ENCODE measurements around the gene RASAL1. TPM values are rescaled to one million over a fixed set of nuclear protein-coding genes. Genes with fewer than 3 reads are reported as not detected.

Gene RASAL1
- polyA plus RNA-seq, 1 of the 3 experiments (the other 2 are of a cell fraction), result not detected

DNA sequence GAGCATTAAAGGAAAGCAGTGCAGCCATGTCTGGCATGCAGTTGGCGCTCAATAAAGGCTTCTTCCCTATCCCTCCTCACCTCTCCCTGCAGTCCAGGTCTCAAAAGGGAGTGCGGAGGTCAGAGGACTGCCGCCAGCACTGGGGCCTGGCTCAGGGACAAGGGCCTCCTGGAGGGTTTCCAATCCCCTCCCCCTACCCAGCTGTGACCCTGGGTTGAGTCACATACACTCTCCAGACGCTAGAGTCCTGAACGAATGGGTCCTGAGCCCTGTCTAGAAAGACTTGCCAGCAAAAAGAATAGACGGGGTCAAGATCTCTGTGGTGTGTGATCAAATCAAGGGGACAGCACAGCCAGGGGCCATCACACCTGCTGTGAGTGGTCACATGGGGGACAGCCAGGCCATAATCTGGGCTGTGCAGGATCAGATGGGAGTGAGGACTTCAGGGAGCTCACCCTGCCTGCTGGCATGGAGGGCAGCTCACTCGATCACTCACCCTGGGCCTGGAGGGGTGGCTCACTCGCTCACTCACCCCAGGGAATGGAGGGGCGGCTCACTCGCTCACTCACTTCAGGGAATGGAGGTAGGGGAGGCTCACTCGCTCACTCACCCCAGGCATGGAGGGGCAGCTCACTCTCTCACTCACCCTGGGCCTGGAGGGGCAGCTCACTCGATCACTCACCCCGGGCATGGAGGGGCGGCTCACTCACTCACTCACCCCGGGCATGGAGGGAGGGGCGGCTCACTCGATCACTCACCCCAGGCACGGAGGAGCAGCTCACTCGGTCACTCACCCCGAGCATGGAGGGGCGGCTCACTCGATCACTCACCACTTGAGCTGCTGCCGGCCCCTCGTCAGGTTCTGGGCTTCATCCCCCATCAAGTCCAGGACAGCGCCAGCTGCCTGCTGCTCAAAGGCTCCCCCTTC lies 26.8 kb upstream of the RASAL1 start:
- Histone ChIP-seq H3K27me3 (ENCODE audit: insufficient read depth) (no peaks in the 10 kb centered on the region), H3K4me2 (no peak overlapping the region), H3K79me2 (ENCODE audit: insufficient read depth) (no peaks in the 10 kb centered on the region), H3K4me1 (ENCODE audit: control insufficient read depth in 1 of 2, insufficient read depth in 2 of 2, low read depth in 1 of 2, low read length in 1 of 2) (peaks cover 7 to 23% of the 10 kb centered on the region in 2 experiments; a peak in 2 of 4 replicates), H3F3A (replicated peaks; ENCODE audit: insufficient read depth) (no peaks in the 10 kb centered on the region), H3K4me3 (ENCODE audit: low read depth in 2 of 2, low read length in 1 of 2) (no peak overlapping the region; a peak in 1 of 4 replicates), H2AFZ (ENCODE audit: low read depth) (no peak overlapping the region), H3K27ac (ENCODE audit: low read depth in 2 of 2, low read length in 1 of 2) (peak overlapping the region in 1 of 2 experiments; percentile 76; a peak in 2 of 4 replicates), H3K36me3 (replicated peaks in 1 of 2; ENCODE audit: control insufficient read depth in 1 of 2, insufficient read depth in 2 of 2, low read length in 1 of 2) (peaks cover 13 to 55% of the 10 kb centered on the region in 2 experiments), H3K9ac (no peak overlapping the region), H4K20me1 (ENCODE audit: insufficient read depth) (peaks cover 8% of the 10 kb centered on the region; the same call in 1 of the 2 replicates), H3K9me3 (no peaks in the 10 kb centered on the region), H3K9me2 (no peaks in the 10 kb centered on the region)
- CTCF ChIA-PET, result interaction anchor here (0.8 to 5.6 kb wide), 6 partner anchors 9 to 170 kb away, joined by 3 to 39 read pairs (median 6); no protein-coding TSS in a partner anchor
- WGBS (ENCODE audit: low lambda C conversion rate), result 81% methylated on average over 15 of the region's 25 CpGs
- DNase-seq, result peak; percentile 79
- POLR2A ChIA-PET, result interaction anchor here (0.9 to 1.6 kb wide), 5 partner anchors 8 to 23 kb away, joined by 3 to 4 read pairs (median 3); partner anchors contain the start of genes CFAP73, DDX54 and RITA1
- no peak for TF ChIP-seq FOXJ3 (CRISPR knock-in tag; IDR thresholded peaks at IDR 0.05)
- TF ChIP-seq GABPA (IDR thresholded peaks at IDR 0.05; ENCODE audit: low read depth), result no peak
- TF ChIP-seq, protein P1, sequence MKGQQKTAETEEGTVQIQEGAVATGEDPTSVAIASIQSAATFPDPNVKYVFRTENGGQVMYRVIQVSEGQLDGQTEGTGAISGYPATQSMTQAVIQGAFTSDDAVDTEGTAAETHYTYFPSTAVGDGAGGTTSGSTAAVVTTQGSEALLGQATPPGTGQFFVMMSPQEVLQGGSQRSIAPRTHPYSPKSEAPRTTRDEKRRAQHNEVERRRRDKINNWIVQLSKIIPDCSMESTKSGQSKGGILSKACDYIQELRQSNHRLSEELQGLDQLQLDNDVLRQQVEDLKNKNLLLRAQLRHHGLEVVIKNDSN (IDR thresholded peaks at IDR 0.05; ENCODE audit: borderline replicate concordance, low read depth), result no peak
- TF ChIP-seq MXI1 (IDR thresholded peaks at IDR 0.05; ENCODE audit: low read depth, low read length), result no peak
- TF ChIP-seq TCF12 (IDR thresholded peaks at IDR 0.05), result peak; percentile 65
- no peak for TF ChIP-seq NRF1 (IDR thresholded peaks at IDR 0.05; ENCODE audit: low read depth, low read length)
- TF ChIP-seq FOXM1 (IDR thresholded peaks at IDR 0.05; ENCODE audit: low read depth), result no peak
- TF ChIP-seq EZH2phosphoT487 (IDR thresholded peaks at IDR 0.05; ENCODE audit: borderline replicate concordance, low read depth), result no peak
- TF ChIP-seq, protein P2, sequence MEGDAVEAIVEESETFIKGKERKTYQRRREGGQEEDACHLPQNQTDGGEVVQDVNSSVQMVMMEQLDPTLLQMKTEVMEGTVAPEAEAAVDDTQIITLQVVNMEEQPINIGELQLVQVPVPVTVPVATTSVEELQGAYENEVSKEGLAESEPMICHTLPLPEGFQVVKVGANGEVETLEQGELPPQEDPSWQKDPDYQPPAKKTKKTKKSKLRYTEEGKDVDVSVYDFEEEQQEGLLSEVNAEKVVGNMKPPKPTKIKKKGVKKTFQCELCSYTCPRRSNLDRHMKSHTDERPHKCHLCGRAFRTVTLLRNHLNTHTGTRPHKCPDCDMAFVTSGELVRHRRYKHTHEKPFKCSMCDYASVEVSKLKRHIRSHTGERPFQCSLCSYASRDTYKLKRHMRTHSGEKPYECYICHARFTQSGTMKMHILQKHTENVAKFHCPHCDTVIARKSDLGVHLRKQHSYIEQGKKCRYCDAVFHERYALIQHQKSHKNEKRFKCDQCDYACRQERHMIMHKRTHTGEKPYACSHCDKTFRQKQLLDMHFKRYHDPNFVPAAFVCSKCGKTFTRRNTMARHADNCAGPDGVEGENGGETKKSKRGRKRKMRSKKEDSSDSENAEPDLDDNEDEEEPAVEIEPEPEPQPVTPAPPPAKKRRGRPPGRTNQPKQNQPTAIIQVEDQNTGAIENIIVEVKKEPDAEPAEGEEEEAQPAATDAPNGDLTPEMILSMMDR (IDR thresholded peaks at IDR 0.05), result no peak
- peak; percentile 57 for TF ChIP-seq NFIC (IDR thresholded peaks at IDR 0.05; ENCODE audit: borderline replicate concordance)
- TF ChIP-seq, protein P3, sequence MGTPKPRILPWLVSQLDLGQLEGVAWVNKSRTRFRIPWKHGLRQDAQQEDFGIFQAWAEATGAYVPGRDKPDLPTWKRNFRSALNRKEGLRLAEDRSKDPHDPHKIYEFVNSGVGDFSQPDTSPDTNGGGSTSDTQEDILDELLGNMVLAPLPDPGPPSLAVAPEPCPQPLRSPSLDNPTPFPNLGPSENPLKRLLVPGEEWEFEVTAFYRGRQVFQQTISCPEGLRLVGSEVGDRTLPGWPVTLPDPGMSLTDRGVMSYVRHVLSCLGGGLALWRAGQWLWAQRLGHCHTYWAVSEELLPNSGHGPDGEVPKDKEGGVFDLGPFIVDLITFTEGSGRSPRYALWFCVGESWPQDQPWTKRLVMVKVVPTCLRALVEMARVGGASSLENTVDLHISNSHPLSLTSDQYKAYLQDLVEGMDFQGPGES (IDR thresholded peaks at IDR 0.05; ENCODE audit: low read depth, low read length), result no peak
- TF ChIP-seq, protein P4, sequence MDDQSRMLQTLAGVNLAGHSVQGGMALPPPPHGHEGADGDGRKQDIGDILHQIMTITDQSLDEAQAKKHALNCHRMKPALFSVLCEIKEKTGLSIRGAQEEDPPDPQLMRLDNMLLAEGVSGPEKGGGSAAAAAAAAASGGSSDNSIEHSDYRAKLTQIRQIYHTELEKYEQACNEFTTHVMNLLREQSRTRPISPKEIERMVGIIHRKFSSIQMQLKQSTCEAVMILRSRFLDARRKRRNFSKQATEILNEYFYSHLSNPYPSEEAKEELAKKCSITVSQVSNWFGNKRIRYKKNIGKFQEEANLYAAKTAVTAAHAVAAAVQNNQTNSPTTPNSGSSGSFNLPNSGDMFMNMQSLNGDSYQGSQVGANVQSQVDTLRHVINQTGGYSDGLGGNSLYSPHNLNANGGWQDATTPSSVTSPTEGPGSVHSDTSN (IDR thresholded peaks at IDR 0.05), result no peak
- no peak for TF ChIP-seq TAF1 (IDR thresholded peaks at IDR 0.05; ENCODE audit: borderline replicate concordance, low read depth, low read length)
- TF ChIP-seq MEF2A (IDR thresholded peaks at IDR 0.05; ENCODE audit: borderline replicate concordance, low read depth), result no peak
- no peak for TF ChIP-seq RFX5 (IDR thresholded peaks at IDR 0.05; ENCODE audit: low read length)
- TF ChIP-seq JUND (IDR thresholded peaks at IDR 0.05), result peak; percentile 24; the same call in 1 of the 2 replicates
- no peak for TF ChIP-seq RCOR1 (IDR thresholded peaks at IDR 0.05; ENCODE audit: low read length)
- peak; percentile 32; the same call in 1 of the 2 replicates for TF ChIP-seq FOSL2 (IDR thresholded peaks at IDR 0.05; ENCODE audit: borderline replicate concordance, low read depth)
- TF ChIP-seq TEAD4 (IDR thresholded peaks at IDR 0.05; ENCODE audit: borderline replicate concordance, insufficient read depth), result no peak
- TF ChIP-seq, protein P5, sequence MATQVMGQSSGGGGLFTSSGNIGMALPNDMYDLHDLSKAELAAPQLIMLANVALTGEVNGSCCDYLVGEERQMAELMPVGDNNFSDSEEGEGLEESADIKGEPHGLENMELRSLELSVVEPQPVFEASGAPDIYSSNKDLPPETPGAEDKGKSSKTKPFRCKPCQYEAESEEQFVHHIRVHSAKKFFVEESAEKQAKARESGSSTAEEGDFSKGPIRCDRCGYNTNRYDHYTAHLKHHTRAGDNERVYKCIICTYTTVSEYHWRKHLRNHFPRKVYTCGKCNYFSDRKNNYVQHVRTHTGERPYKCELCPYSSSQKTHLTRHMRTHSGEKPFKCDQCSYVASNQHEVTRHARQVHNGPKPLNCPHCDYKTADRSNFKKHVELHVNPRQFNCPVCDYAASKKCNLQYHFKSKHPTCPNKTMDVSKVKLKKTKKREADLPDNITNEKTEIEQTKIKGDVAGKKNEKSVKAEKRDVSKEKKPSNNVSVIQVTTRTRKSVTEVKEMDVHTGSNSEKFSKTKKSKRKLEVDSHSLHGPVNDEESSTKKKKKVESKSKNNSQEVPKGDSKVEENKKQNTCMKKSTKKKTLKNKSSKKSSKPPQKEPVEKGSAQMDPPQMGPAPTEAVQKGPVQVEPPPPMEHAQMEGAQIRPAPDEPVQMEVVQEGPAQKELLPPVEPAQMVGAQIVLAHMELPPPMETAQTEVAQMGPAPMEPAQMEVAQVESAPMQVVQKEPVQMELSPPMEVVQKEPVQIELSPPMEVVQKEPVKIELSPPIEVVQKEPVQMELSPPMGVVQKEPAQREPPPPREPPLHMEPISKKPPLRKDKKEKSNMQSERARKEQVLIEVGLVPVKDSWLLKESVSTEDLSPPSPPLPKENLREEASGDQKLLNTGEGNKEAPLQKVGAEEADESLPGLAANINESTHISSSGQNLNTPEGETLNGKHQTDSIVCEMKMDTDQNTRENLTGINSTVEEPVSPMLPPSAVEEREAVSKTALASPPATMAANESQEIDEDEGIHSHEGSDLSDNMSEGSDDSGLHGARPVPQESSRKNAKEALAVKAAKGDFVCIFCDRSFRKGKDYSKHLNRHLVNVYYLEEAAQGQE (IDR thresholded peaks at IDR 0.05; ENCODE audit: low read depth, low read length), result peak; percentile 47; the same call in 1 of the 2 replicates
